Astrocyte of the cerebellum (primary cell): ENCODE measurements around the gene R3HDM2.

Source experiments
- DNase-seq: peaks from one replicate; pipeline ENCODE4 v3.0.0-alpha.2; 2011; ENCODE audit warnings: low read depth
- H3K4me3 ChIP-seq: 2 replicates; pipeline ENCODE4 v1.5.1; 2011; ENCODE audit warnings: mild to moderate bottlenecking, low read depth, low read length, moderate library complexity
- CTCF ChIP-seq: IDR thresholded peaks from 2 replicates; pipeline ENCODE4 v1.5.1; 2012; ENCODE audit warnings: low read length, low read depth, moderate library complexity, mild to moderate bottlenecking; ENCODE audit errors: missing control alignments
- in situ Hi-C: cut with HindIII; loops from 2 replicates; pipeline ENCODE4 v1.10.0; 2017; ENCODE audit warnings: low sequenced_read_pairs

The R3HDM2 gene

GRCh38 chr12:57430931-57431566 lies at the start of gene R3HDM2:
TSS of gene R3HDM2 (minus strand) at chr12:57431043. CDS start at chr12:57310428, 120,615 bp downstream.
- H3K4me3 ChIP-seq = peak within 1 kb of the TSS; percentile 54
- in situ Hi-C loops = no loop called here
- peak; percentile 79 for DNase-seq
- no peak for TF ChIP-seq CTCF

GRCh38 chr12:57479376-57480115 lies 48.7 kb upstream of the R3HDM2 start, which contains the start of gene ARHGAP9:
TSS of gene ARHGAP9 (minus strand) at chr12:57479866. CDS start at chr12:57479406, 460 bp downstream.
- no peak for TF ChIP-seq CTCF
- in situ Hi-C loops = no loop called here
- H3K4me3 ChIP-seq = no peak within 1 kb of the TSS
- DNase-seq = no peak

- no peak for DNase-seq
- in situ Hi-C loops = no loop called here
- no peak overlapping the region for H3K4me3 ChIP-seq
- TF ChIP-seq CTCF = no peak
Measured at GRCh38 chr12:57479043-57479375, 48.2 kb upstream of the R3HDM2 start.

GRCh38 chr12:57477710-57478681 lies 47.2 kb upstream of the R3HDM2 start:
- H3K4me3 ChIP-seq = no peak overlapping the region
- no peak for DNase-seq
- TF ChIP-seq CTCF = no peak
- in situ Hi-C loops = no loop called here

- in situ Hi-C loops = no loop called here
- no peak for DNase-seq
- H3K4me3 ChIP-seq = no peak overlapping the region
- TF ChIP-seq CTCF = no peak
Measured at GRCh38 chr12:57476993-57477709, 46.3 kb upstream of the R3HDM2 start.
